ENCODE measurements around the gene SLC1A3.

Gene SLC1A3

GRCh38 chr5:36632363-36632664 is 25.9 kb downstream of the SLC1A3 start:
- no peak for TF ChIP-seq CTCF (IDR thresholded peaks at IDR 0.05; ENCODE audit: insufficient read depth, low read length, poor library complexity, severe bottlenecking)
- Histone ChIP-seq H3K36me3 (ENCODE audit: control insufficient read depth, insufficient read depth, low read length) (no peaks in the 10 kb centered on the region), H3K4me3 (replicated peaks; ENCODE audit: low read depth, low read length) (no peak overlapping the region), H3K27me3 (replicated peaks; ENCODE audit: control insufficient read depth, insufficient read depth, low read length) (no peaks in the 10 kb centered on the region)
- DNase-seq (ENCODE audit: extremely low read depth, insufficient read length), result no peak

- Histone ChIP-seq H3K27me3 (replicated peaks; ENCODE audit: control insufficient read depth, insufficient read depth, low read length) (no peaks in the 10 kb centered on the region), H3K36me3 (ENCODE audit: control insufficient read depth, insufficient read depth, low read length) (no peaks in the 10 kb centered on the region), H3K4me3 (replicated peaks; ENCODE audit: low read depth, low read length) (no peak overlapping the region)
- no peak for TF ChIP-seq CTCF (IDR thresholded peaks at IDR 0.05; ENCODE audit: insufficient read depth, low read length, poor library complexity, severe bottlenecking)
- DNase-seq (ENCODE audit: extremely low read depth, insufficient read length), result no peak
These were observed 29.4 kb downstream of the SLC1A3 start for GRCh38 chr5:36635721-36636390.

GRCh38 chr5:36637101-36637500 is 30.7 kb downstream of the SLC1A3 start:
- no peak overlapping the region for H3K4me3 ChIP-seq (replicated peaks; ENCODE audit: low read depth, low read length)
- no peak for TF ChIP-seq CTCF (IDR thresholded peaks at IDR 0.05; ENCODE audit: insufficient read depth, low read length, poor library complexity, severe bottlenecking)
- DNase-seq (ENCODE audit: extremely low read depth, insufficient read length), result no peak
- H3K27me3 ChIP-seq (replicated peaks; ENCODE audit: control insufficient read depth, insufficient read depth, low read length), result no peaks in the 10 kb centered on the region
- no peaks in the 10 kb centered on the region for H3K36me3 ChIP-seq (ENCODE audit: control insufficient read depth, insufficient read depth, low read length)

GRCh38 chr5:36637516-36637915 is 31.1 kb downstream of the SLC1A3 start:
- H3K4me3 ChIP-seq (replicated peaks; ENCODE audit: low read depth, low read length), result no peak overlapping the region
- no peaks in the 10 kb centered on the region for H3K36me3 ChIP-seq (ENCODE audit: control insufficient read depth, insufficient read depth, low read length)
- no peak for TF ChIP-seq CTCF (IDR thresholded peaks at IDR 0.05; ENCODE audit: insufficient read depth, low read length, poor library complexity, severe bottlenecking)
- no peaks in the 10 kb centered on the region for H3K27me3 ChIP-seq (replicated peaks; ENCODE audit: control insufficient read depth, insufficient read depth, low read length)
- DNase-seq (ENCODE audit: extremely low read depth, insufficient read length), result no peak

GRCh38 chr5:36638056-36638455 is 31.6 kb downstream of the SLC1A3 start:
- no peaks in the 10 kb centered on the region for H3K36me3 ChIP-seq (ENCODE audit: control insufficient read depth, insufficient read depth, low read length)
- H3K27me3 ChIP-seq (replicated peaks; ENCODE audit: control insufficient read depth, insufficient read depth, low read length), result no peaks in the 10 kb centered on the region

More at GRCh38 chr5:36638056-36638455, 31.6 kb downstream of the SLC1A3 start:
- TF ChIP-seq CTCF (IDR thresholded peaks at IDR 0.05; ENCODE audit: insufficient read depth, low read length, poor library complexity, severe bottlenecking), result no peak
- no peak for DNase-seq (ENCODE audit: extremely low read depth, insufficient read length)
- no peak overlapping the region for H3K4me3 ChIP-seq (replicated peaks; ENCODE audit: low read depth, low read length)

Data from GM06990 (cell line).